ENCODE data around the gene PLXNA2.

The PLXNA2 gene

GRCh38 chr1:208135354-208135753 lies 108.8 kb downstream of the PLXNA2 start:
- DNase-seq: peak; percentile 24 to 57

- no peak for DNase-seq
These were observed 109.7 kb downstream of the PLXNA2 start for GRCh38 chr1:208134491-208134890.

GRCh38 chr1:208133355-208133754 lies 110.8 kb downstream of the PLXNA2 start:
- no peak for DNase-seq

GRCh38 chr1:208132287-208132882 lies 111.8 kb downstream of the PLXNA2 start:
- DNase-seq: peak; percentile 55 to 63

GRCh38 chr1:208131621-208132286 lies 112.4 kb downstream of the PLXNA2 start:
- DNase-seq: no peak

GRCh38 chr1:208129487-208129886 lies 114.7 kb downstream of the PLXNA2 start:
- DNase-seq: no peak

- DNase-seq: no peak
These were observed 115.1 kb downstream of the PLXNA2 start for GRCh38 chr1:208129060-208129459.

GRCh38 chr1:208127792-208128529 lies 116.2 kb downstream of the PLXNA2 start:
- DNase-seq: no peak

GRCh38 chr1:208127284-208127683 lies 116.9 kb downstream of the PLXNA2 start:
- no peak for DNase-seq

GRCh38 chr1:208126108-208126507 lies 118.1 kb downstream of the PLXNA2 start:
- DNase-seq: no peak

- peak; percentile 16 to 37 for DNase-seq
These were observed 121.4 kb downstream of the PLXNA2 start for GRCh38 chr1:208122612-208123358.

GRCh38 chr1:208121813-208122364 lies 122.3 kb downstream of the PLXNA2 start:
- no peak for DNase-seq

GRCh38 chr1:208120431-208120790 lies 123.8 kb downstream of the PLXNA2 start:
- DNase-seq: no peak

- peak in 1 of 2 donors; percentile 28 for DNase-seq
These were observed 125.2 kb downstream of the PLXNA2 start for GRCh38 chr1:208118841-208119606.

GRCh38 chr1:208118306-208118705 lies 125.9 kb downstream of the PLXNA2 start:
- no peak for DNase-seq

GRCh38 chr1:208117826-208118225 lies 126.4 kb downstream of the PLXNA2 start:
- DNase-seq: no peak

- DNase-seq: no peak
These were observed 126.8 kb downstream of the PLXNA2 start for GRCh38 chr1:208117409-208117808.

GRCh38 chr1:208115924-208116640 lies 128.1 kb downstream of the PLXNA2 start:
- DNase-seq: no peak

- no peak for DNase-seq
These were observed 131.2 kb downstream of the PLXNA2 start for GRCh38 chr1:208113011-208113410.

- DNase-seq: no peak
These were observed 131.8 kb downstream of the PLXNA2 start for GRCh38 chr1:208112401-208112800.

- no peak for DNase-seq
These were observed 132.5 kb downstream of the PLXNA2 start for GRCh38 chr1:208111646-208112190.
